Astrocyte of the hippocampus (primary cell): ENCODE results near the gene OVCH2.
"Not testable (repeated sequence)": the region's sequence is repeated elsewhere in the genome, so short reads cannot be mapped to it uniquely, and the experiment has no call there.

ENCODE experiments used
- DNase-seq: peaks from one replicate; pipeline ENCODE4 v3.0.0; 2011; ENCODE audit warnings: low read depth, low spot score

OVCH2 gene

DNA sequence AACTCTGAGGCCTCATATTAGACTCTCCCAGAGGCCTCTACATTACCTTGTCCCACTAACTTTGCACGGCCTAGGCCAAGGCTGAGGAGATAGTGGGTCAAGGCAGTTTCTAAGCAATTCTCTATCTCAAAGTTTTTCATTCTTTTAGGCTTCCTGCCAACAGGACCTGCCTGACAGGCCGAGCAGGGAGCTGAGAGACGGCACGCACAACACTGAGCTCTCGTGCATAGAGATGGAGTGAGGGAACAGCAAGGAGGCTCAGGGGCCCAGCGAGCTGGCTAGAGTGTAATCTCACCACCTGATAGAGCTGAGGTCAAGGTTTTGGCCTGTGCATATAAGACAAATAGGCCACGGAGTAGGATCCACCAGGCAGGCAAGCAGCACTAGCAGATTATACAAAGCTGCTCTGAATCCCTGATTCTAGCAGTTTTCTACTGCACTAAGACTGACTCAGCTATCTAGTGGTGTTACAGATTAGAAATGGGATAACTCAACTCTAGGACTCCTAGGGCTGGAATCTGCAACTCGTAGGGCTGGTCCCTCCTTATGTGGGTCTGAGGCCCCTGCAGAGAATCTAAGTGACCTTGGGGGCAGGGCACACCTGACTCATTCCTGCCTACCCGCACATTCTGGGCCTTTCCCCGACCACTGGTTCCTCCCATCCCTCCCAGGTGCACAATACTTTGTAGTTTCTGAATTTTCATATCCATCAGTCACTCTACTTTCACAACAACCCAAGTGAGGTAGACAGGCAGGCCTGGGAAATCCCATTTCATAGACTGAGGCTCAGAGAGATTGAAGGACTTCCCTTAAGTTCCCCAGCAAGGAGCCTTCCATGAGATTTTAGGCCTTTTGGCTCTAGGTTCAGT lies 34.7 kb downstream of the OVCH2 start:
- DNase-seq, result no peak

DNA sequence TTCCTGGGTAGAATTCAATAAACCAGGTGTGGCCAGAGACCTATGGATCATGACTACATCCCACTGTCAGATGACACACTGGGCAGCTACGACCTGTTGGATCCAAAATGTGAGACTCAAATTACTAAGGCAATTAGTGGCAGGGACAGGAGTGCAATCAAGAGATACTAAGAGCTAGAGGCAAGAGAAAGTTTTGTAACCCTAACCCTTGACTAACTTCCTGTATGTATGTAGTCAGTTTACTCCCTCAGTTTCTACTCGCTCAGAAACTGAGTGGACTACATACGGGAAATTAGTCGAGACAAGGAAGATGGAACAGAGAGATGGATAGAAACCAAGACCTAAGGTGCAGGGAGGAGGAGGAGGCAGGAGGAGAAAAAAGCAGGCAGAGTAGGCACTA lies 35.6 kb downstream of the OVCH2 start:
- DNase-seq, result no peak

DNA sequence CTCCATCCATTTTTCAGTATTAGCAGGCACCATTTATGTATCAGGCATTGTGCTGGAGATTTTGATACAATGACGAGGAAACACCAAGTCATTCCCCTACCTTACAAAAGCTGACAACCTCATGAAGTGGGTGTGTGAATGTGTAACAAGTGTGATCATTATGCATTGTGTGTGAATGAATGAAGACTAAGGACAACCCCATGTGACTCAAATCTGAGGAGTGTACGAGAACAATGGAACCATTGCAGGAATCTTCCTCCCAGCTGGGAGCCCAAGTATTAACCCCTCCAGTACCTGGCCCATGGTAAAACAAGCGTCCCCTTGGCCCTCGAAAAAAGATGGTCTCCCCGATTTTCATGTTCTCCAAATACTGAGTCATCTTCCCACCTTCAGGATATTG lies 37.4 kb downstream of the OVCH2 start:
- DNase-seq, result peak; percentile 31

DNA sequence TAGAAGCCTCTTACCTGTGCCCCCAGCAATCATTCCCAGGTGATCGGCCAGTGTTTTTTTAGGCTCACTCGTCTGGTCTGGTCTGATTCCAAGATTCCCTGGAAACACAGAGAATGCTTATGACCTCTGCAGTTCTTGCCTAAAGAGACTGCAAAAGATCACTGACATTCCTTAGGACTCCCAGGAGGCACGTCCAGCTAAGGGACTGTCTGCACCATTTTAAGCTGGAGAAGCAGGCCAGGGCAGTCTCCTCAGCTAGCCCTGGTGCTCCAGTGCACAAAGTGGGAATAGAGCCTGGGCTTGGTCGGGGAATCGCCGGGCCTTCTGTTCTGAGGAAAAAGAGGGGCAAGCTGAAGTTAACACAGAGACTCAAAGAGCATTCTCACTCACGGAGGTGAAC lies 37.8 kb downstream of the OVCH2 start:
- DNase-seq, result no peak

DNA sequence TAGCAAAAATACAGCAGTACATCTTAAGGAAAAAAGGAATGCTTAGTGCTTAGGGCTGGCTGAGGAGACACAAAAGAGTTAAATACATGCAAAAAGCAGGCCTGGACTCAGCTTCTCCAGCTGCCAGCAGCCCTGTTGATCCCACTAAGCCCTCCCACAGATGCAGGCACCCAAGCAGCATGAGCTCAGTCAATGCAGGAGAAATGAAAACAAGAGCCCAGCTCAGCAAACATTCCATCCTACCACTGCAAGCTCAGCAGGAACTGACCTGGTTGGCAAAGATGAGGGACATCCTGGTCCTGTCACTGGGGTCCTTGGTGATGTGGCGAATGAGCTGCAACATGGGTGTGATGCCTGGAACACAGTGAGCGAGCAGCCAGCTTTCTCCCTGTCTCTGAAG lies 38.8 kb downstream of the OVCH2 start:
- DNase-seq, result peak; percentile 63

DNA sequence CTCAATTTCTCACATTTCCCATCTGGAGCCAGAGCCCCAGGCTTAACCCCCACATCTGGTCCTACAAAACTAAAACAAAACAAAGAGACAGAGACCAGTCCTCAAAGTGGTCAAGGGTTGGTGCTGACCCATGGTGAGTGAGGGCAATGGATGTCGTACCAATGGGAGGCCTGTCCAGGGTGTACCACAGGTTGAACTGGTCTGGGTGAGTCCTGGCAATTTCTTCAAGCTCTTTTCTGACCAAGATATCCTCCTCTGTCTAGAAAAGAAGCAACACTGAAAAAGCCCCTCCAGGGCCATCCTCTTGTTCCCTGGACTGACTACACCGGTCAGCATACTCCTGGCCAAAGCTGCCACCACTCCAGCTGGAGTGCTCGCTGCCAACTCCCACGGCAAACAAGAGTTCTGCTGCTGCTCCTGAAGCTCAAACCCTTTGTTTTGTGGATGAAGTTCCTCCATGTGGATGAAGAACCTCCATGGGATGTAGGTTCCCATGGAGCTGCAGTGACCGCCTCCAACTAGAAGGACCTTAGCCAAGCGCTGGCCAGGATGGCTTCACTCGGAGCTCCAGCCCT lies 39.9 kb downstream of the OVCH2 start:
- DNase-seq, result no peak

DNA sequence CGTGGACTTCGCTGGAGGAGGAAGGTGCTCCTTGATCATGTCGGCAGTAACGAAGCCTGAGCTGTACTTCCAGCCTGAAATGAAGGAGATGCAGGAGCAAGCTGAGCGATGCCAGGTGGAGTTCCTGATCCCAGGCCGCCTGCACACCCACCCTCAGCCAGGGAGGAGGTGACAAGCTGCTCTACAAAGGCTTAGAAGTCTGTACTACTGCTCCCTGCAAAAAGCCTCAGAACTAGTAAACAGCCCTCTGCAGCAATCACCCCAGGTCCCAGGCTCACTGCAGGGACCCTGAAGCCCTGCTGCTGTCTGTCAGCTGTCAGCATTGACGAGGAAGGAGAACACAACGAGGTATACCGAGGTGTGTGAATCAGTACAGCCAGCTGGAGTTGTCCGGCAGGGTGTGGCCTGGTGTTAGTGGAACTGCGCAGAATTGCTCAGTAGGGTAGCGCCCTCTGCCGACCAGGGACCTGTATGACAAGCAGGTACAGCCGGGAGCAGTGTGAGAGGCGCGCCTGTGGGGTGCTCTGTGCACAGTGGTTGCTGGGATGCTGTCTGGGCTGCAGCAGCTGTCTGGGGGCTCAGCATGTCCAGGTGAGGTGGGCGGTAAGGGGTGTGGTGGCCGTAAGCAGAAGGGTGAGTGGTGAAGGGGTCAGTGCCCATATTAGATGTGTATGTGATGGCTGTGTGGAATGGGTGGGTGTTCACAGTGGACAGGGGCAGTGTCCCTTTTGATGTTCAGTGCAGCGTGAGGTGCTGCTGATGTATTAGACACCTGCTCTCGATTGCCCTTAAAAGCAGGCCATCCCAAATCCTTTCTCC lies 40.6 kb downstream of the OVCH2 start:
- DNase-seq, result peak; percentile 80

DNA sequence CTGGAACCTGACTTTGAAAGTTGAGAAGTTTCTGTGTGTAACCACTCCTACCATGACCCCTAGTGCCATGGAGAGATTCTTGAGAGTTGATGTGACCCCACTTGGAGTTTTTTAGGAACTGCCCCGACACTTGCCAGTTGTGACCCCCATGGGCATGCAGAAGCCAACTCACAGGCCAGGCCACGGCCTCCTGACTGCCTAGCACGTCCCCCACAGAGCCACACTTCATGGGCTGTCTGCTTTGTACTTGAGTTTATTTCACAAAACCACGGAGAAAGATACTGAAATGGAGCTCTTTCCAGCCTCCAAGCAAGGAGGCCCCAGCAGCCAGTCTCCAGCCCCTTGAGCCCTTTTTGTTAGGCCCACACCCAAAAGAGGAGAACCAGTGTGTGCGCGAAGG lies 41.4 kb downstream of the OVCH2 start:
- no peak for DNase-seq

DNA sequence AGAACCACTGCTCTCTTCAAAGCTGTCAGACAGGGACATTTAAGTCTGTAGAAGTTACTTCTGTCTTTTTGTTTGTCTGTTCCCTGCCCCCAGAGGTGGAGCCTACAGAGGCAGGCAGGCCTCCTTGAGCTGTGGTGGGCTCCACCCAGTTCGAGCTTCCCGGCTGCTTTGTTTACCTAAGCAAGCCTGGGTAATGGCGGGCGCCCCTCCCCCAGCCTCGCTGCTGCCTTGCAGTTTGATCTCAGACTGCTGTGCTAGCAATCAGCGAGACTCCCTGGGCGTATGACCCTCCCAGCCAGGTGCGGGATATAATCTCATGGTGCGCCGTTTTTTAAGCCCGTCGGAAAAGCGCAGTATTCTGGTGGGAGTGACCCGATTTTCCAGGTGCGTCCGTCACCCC lies 42.7 kb downstream of the OVCH2 start:
- not testable (repeated sequence) for DNase-seq

DNA sequence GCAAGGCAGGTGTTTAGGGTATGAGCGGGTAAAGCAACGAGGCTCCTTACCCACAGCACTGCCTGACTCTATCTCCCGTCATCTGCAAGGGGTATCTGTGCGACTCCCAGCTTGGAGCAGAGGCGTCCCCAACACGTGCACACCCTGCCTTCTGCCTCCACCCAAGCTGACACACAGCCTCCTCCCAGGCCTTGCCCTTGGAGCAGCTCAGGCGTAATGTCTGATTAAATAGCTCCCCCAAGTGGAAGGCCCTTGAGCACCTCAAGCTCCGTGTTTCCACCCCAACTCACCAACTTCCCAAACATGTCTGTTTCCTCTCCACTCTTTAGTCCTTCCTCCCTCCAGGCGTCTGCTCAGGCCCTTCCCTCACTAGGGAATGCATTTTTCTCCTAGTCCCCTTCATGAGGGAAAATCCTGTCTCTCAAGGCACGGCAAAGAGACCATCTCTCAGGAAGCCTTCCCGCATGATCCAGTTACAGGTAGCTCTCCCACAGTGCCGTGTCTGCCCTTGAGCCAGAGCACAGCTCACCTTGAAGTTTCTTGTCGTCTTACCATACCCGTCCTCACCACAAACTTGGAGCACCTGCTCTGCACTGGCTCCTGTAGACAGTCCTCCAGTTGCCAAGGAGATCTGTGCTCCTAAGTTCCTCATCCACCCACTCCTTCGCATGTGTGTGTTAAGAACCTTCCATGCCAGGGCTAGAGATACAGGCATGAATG lies 48.8 kb downstream of the OVCH2 start:
- peak; percentile 69 for DNase-seq

DNA sequence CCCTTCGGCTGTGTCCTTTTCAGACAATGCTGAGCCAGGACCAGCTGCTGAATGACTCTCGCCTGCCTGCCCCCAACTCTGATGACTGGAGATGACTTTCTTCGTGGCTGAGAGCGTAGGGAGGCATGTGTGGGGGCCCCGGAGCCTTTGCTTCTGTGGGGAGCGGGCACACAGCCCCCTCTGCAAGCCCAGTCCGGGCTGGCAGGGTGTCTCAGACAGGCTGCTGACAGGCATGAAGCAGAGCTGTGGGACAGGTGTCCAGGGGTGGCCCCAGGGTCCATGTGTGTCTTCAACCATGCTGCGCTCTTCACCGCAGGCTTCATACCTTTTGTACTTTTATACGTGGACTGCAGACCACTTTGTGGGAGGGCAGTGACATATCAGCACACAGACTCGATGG lies 49.6 kb downstream of the OVCH2 start:
- DNase-seq, result no peak

DNA sequence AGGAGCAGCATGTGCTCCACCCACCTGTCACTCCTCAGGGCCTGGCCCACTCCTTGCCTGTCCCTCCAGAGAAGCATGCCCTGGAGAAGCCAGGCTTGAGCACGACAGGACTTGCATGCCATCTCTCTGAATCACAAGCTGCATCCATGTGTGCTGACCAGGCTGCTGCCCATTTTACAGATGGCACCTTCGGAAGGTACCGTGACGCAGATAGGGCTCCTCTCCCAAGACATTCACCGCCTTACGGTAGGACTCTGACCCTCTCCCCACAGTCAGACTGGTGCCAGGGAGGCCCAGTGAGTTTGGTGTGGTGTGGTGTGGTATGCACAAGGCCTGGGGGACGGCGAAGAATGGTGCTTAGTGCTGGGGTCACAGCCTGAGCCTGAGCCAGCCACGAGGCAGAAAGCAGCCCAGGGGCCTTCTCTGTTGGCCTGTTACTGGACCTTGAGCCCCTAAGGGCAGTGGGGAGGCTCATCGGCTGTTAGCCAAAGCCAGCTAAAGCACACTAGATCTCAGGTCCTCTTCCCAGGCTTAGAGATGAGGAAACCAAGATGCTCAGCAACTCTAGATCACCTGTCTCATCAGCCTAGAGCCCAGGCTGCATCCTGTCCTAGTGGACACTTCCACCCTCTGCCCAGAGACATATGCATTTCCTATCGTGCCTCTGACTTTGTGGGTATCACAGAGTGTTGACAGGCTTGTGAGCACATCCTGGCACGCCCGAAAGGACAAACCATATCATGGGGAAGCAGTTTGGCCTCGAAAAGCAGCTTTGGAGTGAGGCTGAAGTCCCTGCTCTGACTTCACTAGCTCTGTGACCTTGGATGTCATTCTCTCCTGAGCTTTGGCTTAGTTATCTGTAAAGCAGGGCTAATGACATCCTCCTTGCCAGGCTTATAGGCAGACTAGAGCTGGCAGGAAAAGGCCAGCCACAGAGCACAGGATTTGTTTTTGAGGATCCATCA lies 50.7 kb downstream of the OVCH2 start:
- no peak for DNase-seq

DNA sequence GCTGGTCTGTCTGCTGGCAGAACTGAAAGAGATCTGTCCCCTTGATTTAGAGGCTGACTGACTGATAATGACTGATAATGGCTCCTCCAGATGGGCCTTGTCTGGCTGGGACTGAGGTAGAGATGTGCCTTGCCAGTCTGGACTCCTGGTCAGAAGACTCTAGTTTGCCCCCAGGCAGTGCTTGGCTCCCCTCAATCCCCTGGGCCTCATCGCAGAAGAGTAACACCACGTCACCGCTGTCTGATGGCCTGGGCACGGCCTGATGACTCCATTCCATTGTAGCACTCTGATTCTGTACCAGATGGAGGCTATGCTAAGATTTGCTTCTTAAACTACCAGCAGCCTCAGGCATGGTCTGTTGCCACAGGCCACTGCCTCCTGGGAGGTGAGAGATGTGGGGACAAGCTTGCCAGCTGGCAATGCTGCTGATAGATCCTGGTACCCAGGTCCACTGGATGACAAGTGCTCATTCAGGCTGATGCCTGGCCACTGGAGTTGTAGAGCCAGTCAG lies 52.0 kb downstream of the OVCH2 start:
- DNase-seq, result no peak

DNA sequence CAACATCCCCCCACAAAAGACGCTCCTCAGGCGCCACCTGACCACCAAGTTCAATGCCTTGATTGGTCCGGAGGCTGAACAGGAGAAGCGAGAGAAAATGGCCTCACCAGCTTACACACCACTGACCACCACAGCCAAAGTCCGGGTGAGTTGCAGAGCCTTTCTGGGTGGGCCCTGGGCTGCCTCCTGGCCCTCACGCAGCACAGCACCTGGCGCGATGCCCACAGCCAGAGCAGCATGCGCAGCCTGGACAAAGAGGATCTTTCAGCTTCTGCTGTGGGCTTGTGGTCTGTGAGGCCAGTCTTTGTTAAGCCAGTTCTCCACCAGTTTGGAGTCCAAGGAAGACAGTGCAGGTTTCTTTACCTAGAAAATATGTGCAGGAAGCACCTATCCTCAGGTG lies 54.6 kb downstream of the OVCH2 start:
- DNase-seq, result no peak

DNA sequence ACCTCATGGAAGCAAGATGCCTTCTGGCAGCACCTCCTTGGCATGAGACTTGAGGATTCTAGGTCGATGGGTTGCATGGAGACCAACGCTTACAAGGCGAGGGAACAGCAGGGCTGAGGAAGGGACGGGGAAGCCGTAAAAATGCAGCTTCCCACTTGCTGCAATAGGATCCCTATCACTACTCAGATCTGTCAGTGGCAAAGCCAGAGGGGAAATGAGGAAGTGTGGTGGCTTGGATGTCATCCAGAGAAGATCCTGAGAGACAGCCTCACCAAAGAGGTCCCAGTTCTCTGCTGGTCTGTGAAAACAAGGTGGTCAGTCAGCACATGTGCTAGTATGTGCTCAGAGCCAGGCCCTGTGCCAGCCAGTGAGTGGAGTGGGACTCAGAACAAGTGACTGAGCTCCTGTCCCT lies 55.1 kb downstream of the OVCH2 start:
- no peak for DNase-seq

DNA sequence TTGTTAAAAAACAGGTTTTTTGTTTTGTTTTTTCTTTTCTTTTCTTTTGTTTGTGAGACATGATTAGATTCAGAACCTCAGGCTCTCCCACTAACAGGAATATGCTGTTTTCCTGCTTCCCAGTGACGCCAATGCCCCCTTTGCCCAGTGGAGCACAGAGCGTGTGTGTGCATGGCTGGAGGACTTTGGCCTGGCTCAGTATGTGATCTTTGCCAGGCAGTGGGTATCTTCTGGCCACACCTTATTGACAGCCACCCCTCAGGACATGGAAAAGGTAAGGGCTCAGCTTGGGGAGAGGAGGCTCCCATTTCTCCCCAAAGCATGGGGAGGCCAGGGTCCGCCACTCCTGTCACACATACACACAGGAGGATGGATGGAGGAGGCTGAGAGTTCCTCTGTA lies 58.0 kb downstream of the OVCH2 start:
- no peak for DNase-seq

DNA sequence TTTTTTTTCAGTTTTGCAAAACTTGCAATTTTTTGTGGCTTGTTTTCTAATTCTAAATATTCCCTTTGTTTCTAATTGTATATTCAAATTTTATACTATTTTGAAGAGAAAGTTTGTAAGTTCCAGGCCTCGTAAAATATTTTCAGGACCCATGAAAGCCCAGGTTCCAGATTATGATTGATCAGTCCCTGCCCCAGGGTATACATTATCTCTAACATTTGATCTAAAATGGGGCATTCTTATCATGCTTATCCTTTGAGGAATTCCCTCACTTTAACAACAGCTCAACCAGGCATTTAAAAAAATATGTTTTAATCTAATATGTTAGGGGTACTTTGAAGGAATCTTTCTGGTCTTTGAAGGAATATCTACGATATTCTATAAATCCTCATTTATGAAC lies 59.4 kb downstream of the OVCH2 start:
- DNase-seq, result no peak

DNA sequence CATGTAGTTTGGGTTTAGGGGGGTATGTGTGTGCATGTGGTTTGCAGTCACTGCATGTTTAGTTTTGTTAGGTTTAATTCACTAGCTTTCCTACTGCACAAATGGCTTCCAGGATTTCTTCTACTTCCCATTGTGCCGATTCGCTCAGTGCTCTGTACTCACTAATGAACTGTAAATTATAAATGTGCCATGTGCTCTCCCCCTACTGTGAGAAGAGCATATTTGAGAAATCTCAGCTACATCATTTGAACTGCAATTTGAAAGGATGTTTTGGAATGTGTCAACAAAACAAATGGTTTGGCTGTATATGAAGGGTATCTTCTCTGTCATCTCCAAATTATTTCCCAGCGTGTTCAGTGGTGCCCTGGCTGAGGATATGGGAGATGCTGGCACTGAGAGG lies 61.1 kb downstream of the OVCH2 start:
- no peak for DNase-seq

DNA sequence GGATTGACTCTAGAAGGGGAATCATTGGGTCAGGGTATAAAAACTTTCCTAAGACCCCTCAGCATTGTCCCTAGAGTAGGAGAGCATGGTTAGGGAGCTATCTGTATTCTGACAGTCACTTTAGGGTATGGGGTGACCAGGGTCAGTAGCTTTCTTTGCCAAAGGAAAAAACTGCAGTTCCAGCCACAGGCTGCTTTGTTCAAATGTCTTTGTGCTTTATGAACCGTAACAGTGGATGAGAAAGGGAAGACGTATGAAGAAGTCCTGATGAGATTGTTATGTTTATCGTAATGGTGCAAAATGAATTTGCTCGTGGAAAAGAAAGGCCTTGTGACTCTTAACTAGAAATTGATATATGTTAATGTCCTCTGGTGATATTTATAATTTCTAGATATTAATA lies 63.0 kb downstream of the OVCH2 start:
- no peak for DNase-seq

DNA sequence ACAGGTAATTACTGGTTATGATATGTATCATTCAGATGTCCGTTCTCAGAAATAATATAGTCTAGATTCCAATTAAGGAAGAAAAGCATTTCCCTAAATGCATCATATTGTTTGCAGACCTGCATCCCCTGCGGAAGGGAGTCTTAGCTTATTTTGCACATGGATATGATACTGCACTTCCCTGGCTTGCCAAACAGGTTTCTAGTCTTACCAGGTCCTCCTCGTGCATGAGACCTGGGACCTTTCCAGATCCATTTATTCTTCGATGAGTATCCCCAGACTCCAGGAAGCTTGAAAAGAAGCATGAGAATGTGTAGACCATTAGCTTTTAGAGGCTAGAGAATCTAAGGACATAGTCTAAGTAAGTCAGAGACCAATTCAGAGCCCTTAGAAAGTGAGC lies 63.5 kb downstream of the OVCH2 start:
- DNase-seq, result no peak

DNA sequence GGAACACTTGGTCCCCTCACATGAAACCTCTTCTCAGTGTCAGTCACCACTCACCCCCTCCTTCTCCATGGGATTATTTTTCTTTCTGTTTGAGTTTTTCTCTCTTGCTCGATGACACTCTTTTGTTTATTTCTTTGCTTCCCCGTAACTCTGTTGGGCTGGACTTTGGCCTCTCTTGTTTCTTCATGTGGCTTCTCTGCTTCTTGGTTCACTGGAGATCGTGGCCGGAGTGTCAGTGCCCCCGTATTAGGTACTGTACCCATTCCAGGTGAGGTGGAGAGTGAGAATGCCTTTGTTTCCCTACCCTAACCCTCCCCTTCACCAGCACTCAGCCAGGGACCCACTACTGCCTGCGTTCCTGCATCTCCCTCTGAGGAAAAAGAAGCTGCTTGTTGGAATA lies 65.5 kb downstream of the OVCH2 start:
- no peak for DNase-seq
